GM12873 (cell line): ENCODE measurements around the gene STIM2.

Source experiments
- CTCF ChIP-seq: IDR thresholded peaks from 2 replicates; pipeline ENCODE4 v1.5.1; 2012; ENCODE audit warnings: low read depth, mild to moderate bottlenecking, moderate library complexity, low read length, control low read depth; ENCODE audit not compliant: insufficient read depth; ENCODE audit errors: missing control alignments

The STIM2 gene

GRCh38 chr4:26874110-26874509 lies 13.5 kb downstream of the STIM2 start:
- TF ChIP-seq CTCF, result no peak

GRCh38 chr4:26877406-26877805 lies 16.8 kb downstream of the STIM2 start:
- no peak for TF ChIP-seq CTCF

- TF ChIP-seq CTCF, result no peak
These were observed 17.3 kb downstream of the STIM2 start for GRCh38 chr4:26877961-26878360.

- no peak for TF ChIP-seq CTCF
These were observed 18.3 kb downstream of the STIM2 start for GRCh38 chr4:26878794-26879391.

GRCh38 chr4:26879805-26880204 lies 19.2 kb downstream of the STIM2 start:
- TF ChIP-seq CTCF, result no peak

GRCh38 chr4:26884026-26884425 lies 23.4 kb downstream of the STIM2 start:
- no peak for TF ChIP-seq CTCF

- no peak for TF ChIP-seq CTCF
These were observed 23.9 kb downstream of the STIM2 start for GRCh38 chr4:26884486-26884988.
